NCI-H526 (cell line): ENCODE results near the gene TRPC4.

Source experiments
- DNase-seq, 2 experiments: peaks; one replicate each; lab custom pipeline; 2025; lab: John Stamatoyannopoulos, UW

TRPC4 gene

DNA sequence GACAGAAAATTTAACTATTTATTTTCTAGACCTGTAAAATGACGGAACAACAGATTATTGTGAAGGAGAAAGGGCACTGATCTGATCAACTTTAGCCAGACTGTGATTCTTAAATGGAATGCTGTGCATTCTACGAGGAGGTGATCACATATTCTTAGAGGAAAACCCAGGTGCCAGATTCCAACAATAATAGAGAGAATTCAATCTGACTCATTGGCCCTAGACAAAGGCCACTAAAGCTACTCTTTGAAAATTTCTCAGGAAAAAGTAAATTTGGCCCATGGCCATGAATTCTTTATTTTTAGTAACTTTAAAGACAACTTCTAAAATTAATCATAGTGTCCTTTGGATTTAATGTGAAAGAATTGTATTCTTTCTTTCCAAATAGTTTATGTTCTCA, 212.4 kb downstream of the TRPC4 start:
- no peak for DNase-seq

DNA sequence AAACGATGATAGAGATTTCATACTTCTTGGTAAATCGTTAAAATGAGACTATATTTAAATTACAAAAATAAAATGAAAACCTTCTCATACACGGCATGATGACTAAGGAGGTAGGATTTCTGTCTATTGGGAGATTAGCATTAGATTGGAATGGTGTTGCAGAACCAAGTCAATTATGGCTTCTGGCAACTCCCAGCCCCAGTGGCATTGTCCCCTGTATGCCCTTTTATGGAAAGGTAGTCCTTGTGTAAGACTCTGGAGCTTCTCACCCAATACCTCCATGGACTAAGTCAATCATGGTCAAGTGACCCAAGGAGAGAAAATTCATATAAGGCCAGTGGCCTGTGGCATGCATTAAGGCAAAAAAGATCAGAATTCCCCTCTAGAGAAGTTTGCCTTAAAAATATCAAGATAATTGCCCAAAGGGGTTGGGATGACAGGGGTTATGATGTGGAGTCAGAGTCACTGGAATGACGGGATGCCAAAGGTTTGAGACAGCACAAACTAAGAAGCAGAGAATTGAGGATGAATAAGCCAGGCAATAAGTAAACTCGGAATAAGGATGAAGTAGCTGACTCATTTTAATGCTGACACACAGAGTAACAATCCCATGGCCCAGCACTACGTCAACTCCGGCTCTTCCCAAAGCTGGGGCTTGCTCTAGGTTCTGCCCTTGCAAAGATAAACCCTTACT, 213.2 kb downstream of the TRPC4 start:
- no peak for DNase-seq

DNA sequence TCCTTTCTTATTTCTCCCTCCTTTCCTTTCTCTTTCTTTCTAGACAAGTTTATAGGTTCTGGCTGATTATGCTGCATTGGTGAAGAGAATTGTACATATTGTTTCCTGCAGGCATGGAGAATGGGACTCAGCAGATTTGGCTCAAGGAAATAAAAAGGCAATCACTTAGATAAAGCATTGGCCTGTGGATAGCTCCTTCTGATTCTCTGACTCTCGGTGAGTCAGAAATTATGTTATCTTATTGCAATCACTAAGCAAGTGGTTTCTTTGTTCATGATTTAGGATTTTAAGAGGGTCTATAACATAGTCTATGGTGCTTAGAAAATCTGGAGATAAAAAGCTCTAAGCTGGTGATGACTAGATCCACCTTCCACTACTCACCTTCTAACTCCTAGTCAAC, 217.0 kb downstream of the TRPC4 start:
- DNase-seq: no peak

DNA sequence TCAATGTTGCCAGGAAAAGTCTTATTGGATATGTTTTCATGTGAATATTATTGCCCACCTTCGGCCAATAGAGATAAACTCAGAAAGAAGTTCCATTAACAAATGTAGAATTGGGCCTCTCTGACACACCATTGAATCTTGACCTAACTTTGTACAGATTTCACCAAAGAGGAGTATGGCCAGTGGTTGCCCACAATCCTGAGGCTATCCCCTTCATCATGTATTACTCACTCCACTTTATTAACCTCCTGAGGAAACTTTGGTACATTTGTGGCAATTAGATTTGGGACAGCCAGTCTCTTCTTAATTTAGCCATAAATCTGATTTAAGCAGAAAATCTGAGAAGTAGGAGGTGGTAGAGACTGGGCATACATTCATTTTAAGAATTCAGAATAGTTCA, 217.7 kb downstream of the TRPC4 start:
- DNase-seq: no peak

DNA sequence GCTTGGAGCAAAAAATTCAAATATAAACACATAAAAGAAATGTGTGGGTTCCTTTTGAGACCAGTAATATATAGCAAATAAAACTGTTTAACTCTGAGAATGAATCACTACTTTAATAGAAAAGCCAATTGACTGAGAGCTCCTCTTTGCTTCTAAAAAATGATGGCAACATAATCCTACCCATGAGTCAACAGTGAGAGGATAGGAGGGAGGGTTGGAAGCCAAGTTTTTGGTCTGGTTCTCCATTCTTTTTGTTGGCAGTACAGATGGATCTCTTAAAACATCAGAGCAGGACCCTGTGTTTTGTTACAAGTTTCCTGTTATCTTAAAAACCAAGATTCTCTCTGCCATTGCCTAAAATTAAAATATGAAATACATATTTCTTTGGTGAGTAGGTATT, 221.0 kb downstream of the TRPC4 start:
- no peak for DNase-seq

DNA sequence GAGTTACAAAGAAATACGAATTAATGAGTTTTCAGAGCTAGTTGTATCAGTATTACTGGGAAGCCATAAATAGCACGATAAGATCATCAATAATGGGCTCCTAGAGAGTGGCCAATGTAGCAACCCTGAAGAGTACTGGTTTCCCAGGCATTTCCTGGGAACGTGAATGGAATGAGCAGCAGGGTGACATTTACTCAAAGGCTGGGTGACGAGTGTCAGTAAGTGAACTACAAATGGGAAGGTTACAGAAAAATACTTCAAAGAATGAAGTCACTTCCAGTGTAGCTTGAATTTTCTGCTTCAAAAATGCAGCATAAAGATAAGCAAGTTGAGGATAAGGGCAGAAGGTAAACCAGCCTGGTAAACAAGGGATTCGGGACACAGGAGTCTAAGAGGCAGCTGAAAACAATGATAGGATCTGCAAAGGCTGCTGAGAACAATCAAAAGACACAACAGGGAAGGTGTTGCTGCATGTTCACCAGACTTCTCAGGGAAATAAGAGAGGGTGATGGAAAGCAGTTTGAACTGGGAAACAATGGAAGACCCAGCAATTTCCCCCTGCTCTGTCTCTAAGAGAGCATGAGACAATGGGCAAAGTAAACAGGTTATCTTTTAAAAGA, 222.4 kb downstream of the TRPC4 start:
- no peak for DNase-seq

DNA sequence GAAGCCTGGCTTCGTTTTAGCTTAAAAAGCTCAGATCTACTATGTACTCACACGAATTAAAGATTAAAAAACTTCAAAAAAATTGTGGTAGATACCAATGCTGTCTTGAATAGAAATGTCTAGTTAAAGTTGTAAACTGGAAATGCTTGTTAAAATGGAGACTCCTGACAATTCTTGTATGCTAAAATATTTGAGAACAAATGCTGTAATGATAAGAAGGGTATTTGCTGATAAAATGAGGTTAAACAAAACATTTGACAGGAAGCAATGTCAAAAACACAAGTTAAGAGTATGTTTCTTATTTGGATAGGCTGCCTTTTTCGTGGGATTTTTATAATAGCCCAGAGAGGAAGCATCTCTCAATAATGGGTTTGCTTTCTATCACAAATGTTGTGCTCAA, 223.0 kb downstream of the TRPC4 start:
- no peak for DNase-seq

DNA sequence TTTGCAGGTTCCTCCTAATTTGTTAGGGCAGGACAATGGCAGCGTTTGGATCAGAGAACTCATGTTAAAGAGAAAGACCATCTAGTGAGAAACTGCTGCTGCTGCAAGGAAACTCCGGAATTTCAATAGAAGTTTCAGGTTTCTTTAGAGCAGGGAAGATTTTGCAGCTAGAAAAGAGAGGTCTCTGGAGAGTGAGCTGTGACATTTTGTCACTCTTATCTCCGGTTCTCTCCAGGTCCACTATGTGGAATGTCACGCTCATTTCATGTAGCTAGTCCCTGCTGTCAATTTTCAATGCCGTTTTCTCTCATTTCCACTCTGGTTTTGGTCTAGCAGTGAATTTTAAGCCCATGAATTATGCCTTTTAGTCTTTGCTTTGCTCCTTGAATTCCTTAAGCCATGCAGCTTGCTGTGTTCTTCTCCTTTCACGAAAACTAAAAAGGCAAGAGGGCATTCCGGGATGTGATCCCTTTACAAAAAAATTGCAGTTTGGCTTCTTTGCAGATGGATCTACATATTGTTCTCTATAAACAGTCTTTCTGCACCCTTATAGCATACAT, 224.3 kb downstream of the TRPC4 start:
- DNase-seq: no peak

DNA sequence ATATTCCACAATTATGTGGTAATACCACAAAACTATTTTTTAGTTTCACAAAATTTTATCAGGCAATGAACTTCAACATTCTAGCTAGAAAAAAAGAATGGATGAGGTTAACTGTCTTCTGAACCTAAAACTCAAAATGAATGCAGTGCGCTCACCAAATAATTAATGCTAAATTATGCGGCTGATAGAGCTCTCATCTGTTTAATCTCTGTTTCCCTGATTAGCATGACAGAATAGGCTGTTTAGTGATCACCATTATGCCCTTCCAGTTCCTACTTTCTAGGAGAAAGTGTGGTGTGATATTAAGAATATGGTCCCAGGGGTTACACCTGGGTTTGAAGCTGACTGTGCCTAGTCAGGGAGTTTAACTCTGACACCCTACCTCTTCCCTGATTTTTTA, 228.2 kb downstream of the TRPC4 start:
- DNase-seq: no peak

DNA sequence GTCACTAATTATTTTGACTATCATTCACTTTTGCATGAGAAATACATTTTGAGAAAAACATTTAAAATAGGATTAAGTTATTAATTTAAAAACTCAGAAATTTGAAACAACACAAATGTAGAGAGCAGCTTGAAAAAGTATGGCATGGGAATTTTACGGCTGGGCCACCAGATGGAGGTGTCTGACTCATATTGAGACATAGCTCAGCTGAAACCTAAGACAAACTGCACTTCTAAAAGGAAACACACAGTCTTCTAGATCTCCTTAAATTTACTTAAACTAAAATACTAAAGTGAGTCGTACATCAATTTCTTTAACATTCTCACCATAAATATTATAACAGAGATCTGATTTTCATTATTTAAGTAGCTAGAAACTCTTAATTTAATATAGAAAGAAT, 229.1 kb downstream of the TRPC4 start:
- DNase-seq: no peak

DNA sequence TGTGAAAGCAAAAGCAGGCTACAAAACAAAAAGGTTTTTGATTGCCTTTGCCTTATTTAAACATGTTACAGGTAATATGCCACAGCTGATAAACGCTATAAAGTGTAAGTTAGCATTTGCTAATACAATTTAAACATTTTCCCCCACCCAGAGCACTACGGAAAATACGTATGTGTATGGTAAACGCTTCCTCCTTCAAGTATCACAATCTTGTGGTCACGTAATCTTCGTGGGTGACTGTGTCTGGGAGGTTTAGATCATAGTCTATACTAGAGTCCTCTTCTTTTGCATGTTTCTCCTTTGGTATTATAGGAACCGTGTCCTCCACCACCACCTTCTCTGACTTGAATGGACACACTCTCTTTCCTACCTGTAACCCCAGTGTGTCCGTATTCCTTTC, 232.9 kb downstream of the TRPC4 start:
- no peak for DNase-seq

DNA sequence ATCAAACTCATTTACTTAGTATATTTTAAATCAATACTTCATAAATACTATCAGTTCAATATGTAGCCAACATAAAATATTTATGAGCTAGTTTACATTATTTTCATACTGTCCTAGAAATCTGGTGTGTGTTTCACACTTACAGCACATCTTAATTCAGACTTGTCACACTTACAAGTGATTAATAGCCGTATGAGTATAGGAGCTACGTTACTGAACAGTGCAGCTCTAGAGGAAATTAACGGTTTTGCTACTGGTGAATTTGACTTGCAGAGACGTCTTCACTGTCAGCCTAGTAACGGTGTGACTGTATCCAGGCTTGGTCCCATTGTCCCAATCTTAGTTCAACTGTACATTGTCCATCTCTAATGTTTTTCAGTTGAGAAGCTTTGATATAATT, 237.3 kb downstream of the TRPC4 start:
- no peak for DNase-seq

DNA sequence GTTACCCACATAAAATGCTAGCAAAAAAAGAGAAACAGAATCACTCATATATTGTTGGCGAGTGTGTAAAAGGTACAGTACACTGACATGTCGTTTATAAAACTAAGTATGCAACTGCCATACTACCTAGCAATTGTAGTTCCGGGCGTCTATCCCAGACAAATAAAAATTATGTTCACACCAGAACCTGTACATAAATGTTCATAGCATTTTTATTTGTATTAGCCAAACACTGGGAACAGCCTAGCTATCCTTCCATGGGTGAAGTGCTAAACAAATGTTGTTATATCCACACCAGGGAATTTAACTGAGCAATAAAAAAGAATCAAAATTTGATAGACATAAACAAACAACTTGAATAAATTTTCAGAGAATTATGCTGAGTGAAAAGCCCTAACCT, 242.1 kb downstream of the TRPC4 start:
- DNase-seq: no peak

DNA sequence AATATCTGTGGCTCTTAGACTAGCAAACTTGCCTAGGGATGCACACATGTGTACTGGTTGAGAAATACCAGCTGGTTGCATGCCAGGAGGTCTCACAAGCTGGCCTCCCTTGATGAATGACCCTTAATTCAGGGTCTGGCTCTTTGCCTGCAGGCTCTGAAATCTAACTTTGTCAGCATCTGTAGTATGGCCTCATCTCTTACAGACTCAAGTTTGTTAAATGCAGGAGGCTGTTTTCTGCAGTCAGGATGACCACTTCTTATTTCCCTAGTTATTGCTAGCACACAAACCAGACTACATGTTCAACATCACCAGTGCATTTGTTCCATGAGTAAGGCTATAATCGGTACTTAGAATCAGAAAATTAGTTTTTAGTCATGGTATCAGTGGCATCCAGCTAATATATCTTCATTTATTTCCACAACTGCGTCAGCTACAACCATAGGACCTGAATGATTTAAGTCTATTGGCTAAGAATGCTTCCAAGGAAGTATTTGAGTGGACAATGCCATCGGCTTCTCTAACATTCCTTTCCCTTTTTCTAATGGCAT, 247.7 kb downstream of the TRPC4 start:
- no peak for DNase-seq

DNA sequence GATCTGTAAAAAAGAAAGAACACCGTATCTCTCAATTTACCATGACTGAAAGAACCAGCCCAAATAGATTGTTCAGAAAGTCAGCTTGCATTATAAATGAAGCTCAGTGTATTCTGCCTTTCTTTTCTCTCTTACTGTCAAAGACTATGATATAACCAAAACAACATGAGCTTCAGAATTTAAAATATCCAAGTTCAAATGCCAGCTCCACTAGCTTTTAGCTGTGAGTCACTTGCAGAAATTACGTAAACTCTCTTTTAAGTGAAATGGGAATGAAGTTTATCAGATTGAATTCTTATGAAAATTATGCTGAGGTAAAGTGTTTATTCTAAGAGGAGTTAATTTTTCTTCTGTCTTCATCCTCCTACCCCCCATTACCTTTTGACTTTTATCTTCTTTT, 251.0 kb downstream of the TRPC4 start:
- DNase-seq: no peak

DNA sequence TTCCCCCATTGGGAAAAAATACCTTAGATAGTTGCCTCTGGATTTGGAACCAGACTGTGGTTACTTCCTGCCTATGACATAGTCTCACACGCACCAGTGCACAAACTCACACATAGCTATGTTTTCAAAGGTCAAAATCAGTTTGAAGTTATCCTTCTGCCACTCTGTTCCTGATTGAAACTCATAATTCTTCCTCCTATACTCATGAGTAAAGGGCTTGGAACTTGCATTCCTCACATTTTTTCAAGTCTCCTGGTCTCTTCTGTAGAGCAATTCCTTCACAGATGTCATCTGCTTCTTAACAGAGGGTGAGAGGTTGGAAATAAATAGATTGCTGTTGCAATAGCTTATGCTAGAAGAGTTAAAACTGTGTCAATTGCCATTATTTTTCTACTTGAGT, 252.4 kb downstream of the TRPC4 start:
- no peak for DNase-seq

DNA sequence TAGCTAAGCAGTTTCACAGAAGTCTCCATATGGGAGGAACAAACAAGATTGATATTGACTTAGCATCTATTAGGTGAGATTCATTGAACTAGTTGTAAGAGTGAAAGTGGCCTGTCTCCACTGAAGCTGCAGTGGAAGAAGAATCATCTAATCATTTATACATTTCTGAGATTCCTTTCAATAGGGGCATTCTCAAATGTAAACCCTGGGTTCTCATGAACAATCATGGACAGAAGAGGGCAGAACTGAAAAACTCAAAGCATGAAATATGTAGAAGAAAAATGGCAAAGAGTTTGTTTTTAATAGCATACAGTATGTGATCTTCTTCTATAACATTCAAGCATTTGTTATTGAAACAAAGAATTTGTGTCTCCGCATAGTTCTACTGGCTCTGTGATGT, 253.4 kb downstream of the TRPC4 start:
- no peak for DNase-seq

DNA sequence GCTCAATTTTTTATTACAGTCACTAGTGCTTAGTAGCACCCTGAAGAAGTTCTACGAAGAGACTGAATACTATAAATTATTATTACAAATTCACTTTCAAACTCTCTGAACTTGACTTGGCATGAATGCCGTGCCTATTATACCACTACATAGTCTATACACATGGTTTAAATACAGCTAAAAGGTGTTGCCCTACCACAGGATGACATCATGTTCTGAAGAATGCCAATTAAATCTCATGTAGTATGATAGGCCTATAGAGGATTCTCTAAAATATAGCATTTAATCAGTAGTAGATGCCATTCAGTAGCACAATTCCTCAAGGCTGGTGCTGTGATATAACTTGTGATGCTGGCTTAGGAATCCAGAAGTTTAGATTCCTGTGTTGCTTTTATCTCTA, 254.3 kb downstream of the TRPC4 start:
- no peak for DNase-seq

DNA sequence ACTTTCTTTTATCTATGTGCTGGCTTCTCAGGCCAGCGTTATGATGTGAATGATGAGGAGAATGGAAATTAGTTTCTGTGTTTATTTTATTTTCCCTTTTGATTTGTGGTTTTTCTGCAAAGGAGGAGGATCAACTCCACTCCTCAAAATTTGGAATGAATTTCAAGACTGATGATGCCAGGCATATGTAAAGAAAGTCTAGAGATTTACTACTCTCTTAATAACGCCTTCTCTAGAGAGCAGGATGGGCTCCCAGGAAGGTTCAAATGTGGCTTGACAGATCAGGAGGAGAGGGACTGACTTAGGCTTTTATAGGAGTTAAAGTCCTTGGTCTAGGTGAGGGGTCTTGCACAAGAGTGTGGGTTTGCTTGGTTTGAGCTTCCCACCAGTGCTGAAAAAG, 255.9 kb downstream of the TRPC4 start:
- no peak for DNase-seq

DNA sequence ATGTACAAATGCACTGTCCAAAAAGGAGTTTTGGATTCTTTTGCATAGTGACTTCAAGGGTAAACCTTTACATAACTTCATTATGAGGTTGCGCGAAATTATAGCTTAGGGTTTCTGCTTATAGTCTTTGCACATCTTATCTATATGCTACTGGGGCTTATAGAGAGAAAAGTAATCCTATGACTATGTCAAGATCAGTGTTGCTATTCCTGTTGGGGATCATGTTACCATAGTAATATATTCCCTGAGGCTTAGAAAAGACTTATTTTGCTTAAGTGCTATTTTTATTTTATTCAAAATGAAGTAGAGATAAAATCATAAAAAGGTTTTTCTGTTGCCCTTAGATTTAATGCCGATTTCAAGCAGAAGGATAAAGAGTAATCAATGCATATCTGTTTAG, 256.3 kb downstream of the TRPC4 start:
- no peak for DNase-seq

DNA sequence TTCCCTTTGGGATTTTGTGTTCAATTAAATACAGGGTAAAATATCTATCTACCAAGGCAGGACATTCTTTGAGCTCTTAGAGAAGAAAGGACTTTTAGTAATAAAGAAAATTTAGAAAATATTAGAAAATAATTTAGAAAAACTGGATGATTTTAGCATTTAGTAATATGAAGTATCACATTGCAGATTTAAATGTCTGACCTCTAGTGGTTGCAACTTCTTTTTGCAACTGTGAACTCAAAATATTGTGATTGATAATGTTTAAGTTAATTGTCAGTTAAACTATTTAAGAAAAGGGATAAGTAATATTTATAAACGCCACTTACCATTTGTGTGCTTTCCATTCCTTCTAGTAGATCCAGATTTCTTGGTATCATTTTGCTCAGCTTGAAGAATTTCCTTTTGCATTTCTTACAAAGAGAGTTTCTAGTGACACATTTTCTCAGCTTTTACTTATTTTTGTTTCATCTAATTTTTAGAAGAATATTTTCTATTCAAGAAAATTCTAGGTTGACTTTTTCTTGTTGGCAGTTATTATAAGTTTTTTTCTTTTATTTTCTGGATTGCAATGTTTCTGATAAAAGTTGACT, 260.7 kb downstream of the TRPC4 start:
- DNase-seq: no peak

DNA sequence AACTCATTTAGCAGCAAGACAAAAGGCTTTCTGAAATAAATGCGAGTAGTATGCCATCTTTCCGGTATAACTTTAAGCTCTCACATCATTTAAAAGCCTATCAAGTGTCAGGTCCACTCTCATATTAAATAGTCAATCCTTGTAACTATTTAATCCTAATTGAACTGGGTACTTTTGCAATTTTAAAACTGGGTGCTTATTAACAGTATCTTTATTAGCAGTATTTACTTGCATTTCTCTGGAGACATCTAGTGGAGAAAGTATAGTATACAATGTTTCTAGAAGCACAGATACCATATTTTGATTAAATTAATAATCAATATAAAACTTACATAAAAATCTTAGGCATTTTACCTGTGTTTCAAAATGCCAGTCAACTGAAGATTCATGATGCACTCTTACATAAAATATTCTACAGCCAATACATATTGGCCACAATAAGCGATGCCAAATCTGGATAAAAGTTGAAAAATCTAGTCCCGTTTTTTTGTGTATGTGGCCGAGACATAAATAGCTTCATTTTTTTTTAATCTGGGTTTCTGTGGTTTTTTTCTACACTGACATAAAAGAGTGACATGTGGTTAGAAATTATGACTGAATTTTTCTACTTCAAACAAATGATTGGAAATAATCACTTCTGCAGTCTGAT, 266.7 kb downstream of the TRPC4 start:
- DNase-seq: peak in 1 of 2 experiments; percentile 17
